Ascending aorta (tissue), 2 donors: Measurements from ENCODE around the gene MFRP. TPM values are rescaled to one million over a fixed set of nuclear protein-coding genes. Genes with fewer than 3 reads are reported as not detected.

ENCODE experiments used
- DNase-seq, 2 donors: peaks; one replicate each; pipeline ENCODE4 v3.0.0-alpha.2; 2019; ENCODE audit warnings: low spot score in 2 of 2
- H3K27ac ChIP-seq, 2 donors: fragments of 200-600 bp; sonication (generic); one replicate each; pipeline ENCODE4 v1.5.1; 2016 to 2017; ENCODE audit warnings: mild to moderate bottlenecking in 1 of 2
- H3K27me3 ChIP-seq: fragments of 200-600 bp; sonication (generic); one replicate; pipeline ENCODE4 v1.5.1; 2017
- H3K36me3 ChIP-seq, 2 donors: fragments of 200-600 bp; sonication (generic); one replicate each; pipeline ENCODE4 v1.5.1; 2016
- H3K4me1 ChIP-seq, 2 donors: fragments of 200-600 bp; sonication (generic); one replicate each; pipeline ENCODE4 v1.5.1; 2016 to 2017; ENCODE audit warnings: mild to moderate bottlenecking in 1 of 2
- H3K4me3 ChIP-seq, 2 donors: fragments of 200-600 bp; sonication (generic); one replicate each; pipeline ENCODE4 v1.5.1; 2016 to 2017; ENCODE audit warnings: mild to moderate bottlenecking in 1 of 2
- H3K9me3 ChIP-seq, 2 donors: fragments of 200-600 bp; sonication (generic); one replicate each; pipeline ENCODE4 v1.5.1; 2016
- CTCF ChIP-seq, 3 experiments: fragments of 200-600 bp in 2 of 3; fragments of 450-650 bp in 1 of 3; sonication (generic) in 2 of 3; IDR thresholded peaks; one replicate each; pipeline ENCODE4 v1.5.1; 2016 to 2019; ENCODE audit warnings: antibody characterized with exemption in 3 of 3, mild to moderate bottlenecking in 1 of 3, moderate library complexity in 1 of 3
- intact Hi-C: fragments of 100-400 bp; cut with DNase I; formaldehyde crosslinking; loops from one replicate; pipeline ENCODE4 v1.15.1; 2023
- total RNA-seq: library from RNA; depleted of rRNA; stranded (reverse); fragments of >200 nt; gene quantifications from one replicate; pipeline ENCODE4 v1.1.0, GENCODE V29; 2016

Gene MFRP
- total RNA-seq, 1 donor from 2014 or later, result not detected

GRCh38 chr11:119347242-119347641, 737 bp upstream of the MFRP start:
- Histone ChIP-seq H3K9me3 (no peaks in the 10 kb centered on the region), H3K27ac (no peak overlapping the region), H3K36me3 (no peaks in the 10 kb centered on the region), H3K4me3 (no peak overlapping the region), H3K4me1 (no peaks in the 10 kb centered on the region), H3K27me3 (no peaks in the 10 kb centered on the region)
- intact Hi-C loops, result no loop called here
- TF ChIP-seq CTCF (IDR thresholded peaks at IDR 0.05), result no peak
- no peak for DNase-seq

GRCh38 chr11:119345685-119346084, 820 bp downstream of the MFRP start:
- Histone ChIP-seq H3K27me3 (no peaks in the 10 kb centered on the region), H3K27ac (no peak overlapping the region), H3K4me3 (no peak overlapping the region), H3K9me3 (no peaks in the 10 kb centered on the region), H3K36me3 (no peaks in the 10 kb centered on the region), H3K4me1 (peaks cover 3 to 6% of the 10 kb centered on the region in 2 donors)
- DNase-seq, result no peak
- no peak for TF ChIP-seq CTCF (IDR thresholded peaks at IDR 0.05)
- intact Hi-C loops, result no loop called here

GRCh38 chr11:119344291-119345010, 2.1 kb downstream of the MFRP start:
- Histone ChIP-seq H3K27ac (no peak overlapping the region), H3K9me3 (no peaks in the 10 kb centered on the region), H3K4me1 (peaks cover 3 to 10% of the 10 kb centered on the region in 2 donors), H3K4me3 (no peak overlapping the region), H3K27me3 (no peaks in the 10 kb centered on the region), H3K36me3 (no peaks in the 10 kb centered on the region)
- DNase-seq, result no peak
- intact Hi-C loops, result loop anchor here (5.0 kb wide), 1 partner anchor 38 kb away; the partner anchor contains the start of gene USP2
- no peak for TF ChIP-seq CTCF (IDR thresholded peaks at IDR 0.05)

- intact Hi-C loops, result loop anchor here (5.0 kb wide), 1 partner anchor 39 kb away; the partner anchor contains the start of gene USP2
- Histone ChIP-seq H3K4me3 (no peak overlapping the region), H3K4me1 (peaks cover 3 to 17% of the 10 kb centered on the region in 2 donors), H3K36me3 (no peaks in the 10 kb centered on the region), H3K9me3 (no peaks in the 10 kb centered on the region), H3K27me3 (no peaks in the 10 kb centered on the region), H3K27ac (no peak overlapping the region)
- DNase-seq, result no peak
- no peak for TF ChIP-seq CTCF (IDR thresholded peaks at IDR 0.05)
These were observed 2.8 kb downstream of the MFRP start for GRCh38 chr11:119343726-119344125.

GRCh38 chr11:119342362-119343130, 4.0 kb downstream of the MFRP start:
- no peaks in the 10 kb centered on the region for H3K9me3 ChIP-seq
- peaks cover 3 to 25% of the 10 kb centered on the region in 2 donors for H3K4me1 ChIP-seq
- no peaks in the 10 kb centered on the region for H3K27me3 ChIP-seq
- no peak for TF ChIP-seq CTCF (IDR thresholded peaks at IDR 0.05)
- intact Hi-C loops, result loop anchor here (5.0 kb wide), 1 partner anchor 40 kb away; the partner anchor contains the start of gene USP2
- H3K36me3 ChIP-seq, result no peaks in the 10 kb centered on the region
- no peak overlapping the region for H3K4me3 ChIP-seq
- no peak for DNase-seq
- H3K27ac ChIP-seq, result no peak overlapping the region
